GM12874 (cell line): ENCODE data around the gene POLR1A.

Experiments
- TF ChIP-seq, protein P1 (sequence below): IDR thresholded peaks from 2 replicates; pipeline ENCODE4 v1.5.1; 2011; ENCODE audit warnings: low read depth, mild to moderate bottlenecking, control low read depth, low read length, moderate library complexity; ENCODE audit not compliant: insufficient read depth

Gene POLR1A

DNA sequence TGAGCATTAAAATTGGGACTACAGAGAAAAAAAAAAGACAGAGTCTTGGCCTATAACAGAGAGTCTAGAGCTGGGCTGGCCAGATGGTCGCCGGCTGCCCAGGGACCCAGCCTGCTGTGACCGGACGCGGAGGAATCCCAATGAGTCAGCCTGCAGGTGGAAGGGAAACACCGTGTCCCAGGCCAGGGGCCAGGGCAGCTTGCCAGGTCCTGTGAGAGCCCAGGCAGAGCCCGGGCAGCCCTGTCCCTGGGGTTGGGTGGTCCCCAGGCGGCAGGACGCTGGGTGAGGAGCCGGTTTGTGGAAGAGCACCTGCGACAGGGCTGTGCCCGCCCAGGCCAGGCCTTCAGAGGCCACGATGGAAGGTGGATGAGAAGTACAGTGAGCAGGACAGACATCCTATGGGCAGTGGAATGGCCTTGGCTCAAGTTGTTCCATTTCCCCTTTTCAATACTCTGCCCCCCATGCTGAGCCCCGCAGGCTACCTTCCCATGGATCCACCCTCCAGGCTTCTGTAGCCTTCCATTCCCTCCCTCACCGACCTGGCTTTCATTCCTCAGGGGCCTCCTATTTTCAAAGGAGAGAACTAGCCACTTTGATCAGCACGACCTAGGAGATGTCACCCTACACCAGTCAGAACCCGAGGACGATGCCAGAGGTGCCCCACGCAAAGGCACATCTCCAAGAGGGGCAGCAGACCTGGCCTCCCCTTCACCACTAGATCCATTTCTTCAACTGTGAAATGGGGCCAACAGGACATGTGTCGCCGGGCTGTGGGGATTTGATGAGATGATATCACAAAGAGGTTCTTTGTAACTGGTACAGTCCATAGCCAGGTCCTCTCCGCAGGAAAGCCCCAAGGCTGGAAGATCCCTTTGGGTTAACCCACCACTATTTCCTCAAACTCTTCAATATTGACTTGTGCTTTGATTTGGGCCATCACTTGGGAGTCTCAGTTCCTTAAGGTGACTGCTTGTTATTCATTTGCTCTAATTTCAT is 87.5 kb downstream of the POLR1A start:
- TF ChIP-seq, protein P1, sequence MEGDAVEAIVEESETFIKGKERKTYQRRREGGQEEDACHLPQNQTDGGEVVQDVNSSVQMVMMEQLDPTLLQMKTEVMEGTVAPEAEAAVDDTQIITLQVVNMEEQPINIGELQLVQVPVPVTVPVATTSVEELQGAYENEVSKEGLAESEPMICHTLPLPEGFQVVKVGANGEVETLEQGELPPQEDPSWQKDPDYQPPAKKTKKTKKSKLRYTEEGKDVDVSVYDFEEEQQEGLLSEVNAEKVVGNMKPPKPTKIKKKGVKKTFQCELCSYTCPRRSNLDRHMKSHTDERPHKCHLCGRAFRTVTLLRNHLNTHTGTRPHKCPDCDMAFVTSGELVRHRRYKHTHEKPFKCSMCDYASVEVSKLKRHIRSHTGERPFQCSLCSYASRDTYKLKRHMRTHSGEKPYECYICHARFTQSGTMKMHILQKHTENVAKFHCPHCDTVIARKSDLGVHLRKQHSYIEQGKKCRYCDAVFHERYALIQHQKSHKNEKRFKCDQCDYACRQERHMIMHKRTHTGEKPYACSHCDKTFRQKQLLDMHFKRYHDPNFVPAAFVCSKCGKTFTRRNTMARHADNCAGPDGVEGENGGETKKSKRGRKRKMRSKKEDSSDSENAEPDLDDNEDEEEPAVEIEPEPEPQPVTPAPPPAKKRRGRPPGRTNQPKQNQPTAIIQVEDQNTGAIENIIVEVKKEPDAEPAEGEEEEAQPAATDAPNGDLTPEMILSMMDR = no peak

DNA sequence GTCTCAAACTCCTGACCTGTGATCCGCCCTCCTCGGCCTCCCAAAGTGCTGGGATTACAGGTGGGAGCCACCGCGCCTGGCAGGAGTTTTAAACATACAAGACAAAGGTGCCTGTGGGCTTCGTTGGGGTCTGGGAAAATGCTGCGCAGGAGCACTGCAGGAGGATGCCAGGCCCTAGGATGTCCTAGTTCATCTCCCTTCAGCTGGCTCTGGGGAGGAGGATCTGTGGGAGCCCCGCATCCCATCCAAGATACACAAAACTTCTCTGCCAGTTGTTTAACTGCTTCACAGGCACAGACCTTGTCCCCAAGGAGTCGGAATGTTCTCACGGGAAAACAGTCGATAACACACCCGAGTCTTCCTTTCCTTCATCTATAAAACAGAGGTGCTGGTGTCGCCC is 89.1 kb downstream of the POLR1A start:
- TF ChIP-seq, protein P1 = no peak

GRCh38 chr2:86015699-86016098 is 90.0 kb downstream of the POLR1A start:
- TF ChIP-seq, protein P1 = no peak

GRCh38 chr2:86015006-86015405 is 90.7 kb downstream of the POLR1A start:
- TF ChIP-seq, protein P1 = no peak

GRCh38 chr2:86014493-86014892 is 91.2 kb downstream of the POLR1A start:
- TF ChIP-seq, protein P1 = no peak

DNA sequence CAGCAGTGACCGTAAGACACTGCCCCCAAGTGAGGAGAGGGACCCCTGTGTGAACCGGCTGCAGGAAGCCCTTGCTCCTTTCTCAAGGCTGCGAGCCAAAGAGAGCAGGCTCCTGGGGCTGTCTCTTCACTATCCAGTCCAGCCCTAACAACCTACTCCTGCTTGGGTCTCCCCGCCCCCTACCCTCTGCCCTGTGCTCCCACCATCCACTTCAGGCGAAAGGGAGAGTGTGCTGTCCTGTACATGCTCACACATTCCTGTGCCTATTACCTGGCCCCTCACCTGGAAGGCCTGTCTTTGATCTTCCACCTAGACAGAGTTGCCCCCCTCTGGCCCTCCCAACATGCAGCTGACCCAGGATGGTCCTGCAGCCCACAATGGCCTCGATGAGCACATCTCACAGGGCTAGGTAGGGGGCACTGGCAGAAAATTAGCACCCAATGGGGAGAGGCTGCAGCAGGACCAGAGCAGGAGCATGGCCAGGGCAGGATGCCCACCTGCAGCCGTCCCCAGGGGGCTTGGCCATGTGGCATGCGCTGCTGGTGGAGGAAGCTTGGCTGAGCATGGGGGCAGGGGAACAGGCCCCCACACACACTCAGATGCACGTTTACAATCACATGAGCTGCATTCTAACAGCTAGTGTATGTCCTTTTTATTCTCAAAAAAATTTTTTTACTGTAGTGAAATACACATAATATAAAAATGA is 93.5 kb downstream of the POLR1A start:
- TF ChIP-seq, protein P1 = no peak

- TF ChIP-seq, protein P1 = no peak
Measured at GRCh38 chr2:86011449-86011941, 94.2 kb downstream of the POLR1A start.
